ENCODE measurements around the gene CAND2.

DNA sequence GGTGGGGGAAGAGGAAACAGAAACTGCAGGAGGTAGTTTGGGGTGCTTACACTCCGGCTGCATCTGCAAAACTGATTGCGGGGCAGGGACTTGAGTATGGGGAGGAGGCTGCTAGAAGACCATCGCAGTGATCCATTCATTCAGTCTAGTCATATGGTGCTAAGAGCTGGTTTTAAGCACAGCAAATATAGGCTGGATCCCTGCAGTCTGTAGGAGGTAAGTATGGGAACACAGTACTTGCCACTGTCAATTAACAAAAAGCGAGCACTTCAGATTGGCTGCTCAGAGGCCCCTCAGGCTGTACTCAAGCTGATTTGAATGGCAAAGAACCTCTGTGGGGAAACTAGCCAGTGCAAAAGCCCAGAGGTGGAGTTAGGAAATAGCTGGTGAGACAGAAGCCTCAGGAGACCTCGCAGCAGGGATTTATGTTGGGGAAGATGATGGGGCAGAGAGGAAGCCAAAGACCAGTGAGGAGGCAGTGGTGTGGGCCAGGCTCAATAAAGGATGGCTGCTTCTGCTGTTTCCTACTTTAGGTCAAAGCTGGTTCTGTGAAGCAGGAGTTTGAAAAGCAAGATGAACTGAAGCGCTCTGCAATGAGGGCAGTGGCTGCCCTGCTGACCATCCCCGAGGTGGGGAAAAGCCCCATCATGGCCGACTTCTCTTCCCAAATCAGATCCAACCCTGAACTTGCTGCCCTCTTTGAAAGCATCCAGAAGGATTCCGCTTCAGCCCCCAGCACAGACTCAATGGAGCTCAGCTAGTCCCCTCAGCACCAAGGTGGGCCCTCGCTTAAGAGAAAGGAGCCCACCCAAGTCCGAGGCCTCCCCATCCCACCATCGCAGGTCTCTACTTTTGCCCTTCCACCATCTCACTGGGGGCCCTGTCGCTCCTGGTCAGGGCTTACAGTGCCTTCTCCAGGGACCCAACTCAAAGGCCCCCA, 37.0 kb downstream of the CAND2 start:
- TF ChIP-seq EP300 (IDR thresholded peaks at IDR 0.05) (no peak), POLR2A (IDR thresholded peaks at IDR 0.05) (no peak), POLR2AphosphoS5 (IDR thresholded peaks at IDR 0.05) (no peak)
- TF ChIP-seq, protein P1, sequence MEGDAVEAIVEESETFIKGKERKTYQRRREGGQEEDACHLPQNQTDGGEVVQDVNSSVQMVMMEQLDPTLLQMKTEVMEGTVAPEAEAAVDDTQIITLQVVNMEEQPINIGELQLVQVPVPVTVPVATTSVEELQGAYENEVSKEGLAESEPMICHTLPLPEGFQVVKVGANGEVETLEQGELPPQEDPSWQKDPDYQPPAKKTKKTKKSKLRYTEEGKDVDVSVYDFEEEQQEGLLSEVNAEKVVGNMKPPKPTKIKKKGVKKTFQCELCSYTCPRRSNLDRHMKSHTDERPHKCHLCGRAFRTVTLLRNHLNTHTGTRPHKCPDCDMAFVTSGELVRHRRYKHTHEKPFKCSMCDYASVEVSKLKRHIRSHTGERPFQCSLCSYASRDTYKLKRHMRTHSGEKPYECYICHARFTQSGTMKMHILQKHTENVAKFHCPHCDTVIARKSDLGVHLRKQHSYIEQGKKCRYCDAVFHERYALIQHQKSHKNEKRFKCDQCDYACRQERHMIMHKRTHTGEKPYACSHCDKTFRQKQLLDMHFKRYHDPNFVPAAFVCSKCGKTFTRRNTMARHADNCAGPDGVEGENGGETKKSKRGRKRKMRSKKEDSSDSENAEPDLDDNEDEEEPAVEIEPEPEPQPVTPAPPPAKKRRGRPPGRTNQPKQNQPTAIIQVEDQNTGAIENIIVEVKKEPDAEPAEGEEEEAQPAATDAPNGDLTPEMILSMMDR (IDR thresholded peaks at IDR 0.05): no peak
